ENCODE results near the gene RRP8. TPM values are rescaled to one million over a fixed set of nuclear protein-coding genes. Genes with fewer than 3 reads are reported as not detected.

Gene RRP8
- total RNA-seq, 1 experiment from 2014 or later = 18.0 TPM

DNA sequence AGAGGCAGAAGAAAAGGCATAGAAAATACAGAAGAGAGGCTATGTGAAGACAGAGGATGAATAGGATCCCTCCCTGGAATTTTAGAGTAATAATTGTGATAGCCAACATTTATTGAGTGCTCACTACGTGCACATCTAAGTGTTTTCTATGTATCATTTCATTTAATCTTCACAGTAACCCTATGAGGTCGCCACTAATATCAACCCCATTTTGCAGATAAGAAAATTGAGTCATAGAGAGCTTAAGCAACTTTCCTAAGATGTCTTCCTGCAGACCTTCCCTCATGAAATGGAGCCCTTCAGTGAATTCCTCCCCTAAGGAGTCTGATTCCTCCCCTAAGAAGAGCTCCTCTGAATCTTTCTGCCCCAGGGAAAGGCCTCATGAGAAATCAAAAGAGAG is 38.1 kb downstream of the RRP8 start:
- H3K36me3 ChIP-seq (replicated peaks; ENCODE audit: control insufficient read depth, insufficient read depth, low read length) = no peaks in the 10 kb centered on the region
- peak; percentile 18 for DNase-seq
- no peaks in the 10 kb centered on the region for H3K27me3 ChIP-seq (ENCODE audit: control insufficient read depth, insufficient read depth, low read length)
- no peak overlapping the region for H3K4me3 ChIP-seq (ENCODE audit: insufficient read depth, low read depth, low read length)

DNA sequence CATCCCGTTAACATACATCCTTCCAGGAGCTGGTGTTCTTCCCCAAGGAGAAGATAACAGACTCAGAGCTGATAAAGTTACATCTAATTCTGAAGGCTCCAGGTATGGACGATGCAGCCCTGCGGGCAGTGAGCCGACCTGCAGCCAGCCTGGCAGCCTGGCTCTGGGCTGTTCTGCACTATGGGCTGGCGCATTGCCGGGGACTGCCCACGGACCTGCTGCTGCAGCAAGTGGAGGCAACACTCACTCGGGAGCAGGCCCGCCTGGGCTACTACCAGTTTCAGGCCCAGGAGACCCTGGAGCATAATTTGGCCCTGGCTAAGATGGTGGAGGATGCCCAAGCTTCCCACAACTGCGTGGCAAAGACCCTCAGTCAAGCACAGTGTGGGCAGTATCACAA is 39.7 kb downstream of the RRP8 start:
- no peak for DNase-seq
- H3K4me3 ChIP-seq (ENCODE audit: insufficient read depth, low read depth, low read length) = no peak overlapping the region
- no peaks in the 10 kb centered on the region for H3K27me3 ChIP-seq (ENCODE audit: control insufficient read depth, insufficient read depth, low read length)
- H3K36me3 ChIP-seq (replicated peaks; ENCODE audit: control insufficient read depth, insufficient read depth, low read length) = no peaks in the 10 kb centered on the region

DNA sequence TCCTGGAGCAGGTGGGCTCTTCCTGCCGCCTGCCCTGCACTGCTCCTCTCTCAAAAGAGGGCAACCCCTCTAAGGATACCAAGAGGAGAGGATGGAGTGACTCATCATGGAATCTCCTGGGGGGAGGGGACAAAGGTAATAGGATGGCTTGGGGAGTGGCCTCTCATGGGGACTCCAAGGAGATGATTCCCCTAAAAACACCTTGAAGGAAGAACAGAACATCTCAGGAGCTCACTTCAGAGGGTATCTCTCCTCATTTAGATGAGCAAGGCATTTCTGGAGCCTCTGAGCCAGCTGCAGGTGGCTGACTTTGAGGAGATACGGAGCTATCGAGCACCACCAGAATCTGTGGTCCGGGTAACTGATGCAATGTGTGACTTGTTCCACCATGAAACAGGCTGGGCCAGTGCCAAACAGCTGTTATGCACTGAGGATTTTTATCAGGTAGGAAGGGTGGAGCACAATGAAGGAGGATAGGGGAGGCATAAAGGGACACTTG is 40.2 kb downstream of the RRP8 start:
- no peak for DNase-seq
- H3K36me3 ChIP-seq (replicated peaks; ENCODE audit: control insufficient read depth, insufficient read depth, low read length) = no peaks in the 10 kb centered on the region
- no peaks in the 10 kb centered on the region for H3K27me3 ChIP-seq (ENCODE audit: control insufficient read depth, insufficient read depth, low read length)
- H3K4me3 ChIP-seq (ENCODE audit: insufficient read depth, low read depth, low read length) = no peak overlapping the region

- no peak for DNase-seq
- no peak overlapping the region for H3K4me3 ChIP-seq (ENCODE audit: insufficient read depth, low read depth, low read length)
- no peaks in the 10 kb centered on the region for H3K36me3 ChIP-seq (replicated peaks; ENCODE audit: control insufficient read depth, insufficient read depth, low read length)
- H3K27me3 ChIP-seq (ENCODE audit: control insufficient read depth, insufficient read depth, low read length) = no peaks in the 10 kb centered on the region
These were observed 42.1 kb downstream of the RRP8 start for GRCh38 chr11:6561288-6561687.

DNA sequence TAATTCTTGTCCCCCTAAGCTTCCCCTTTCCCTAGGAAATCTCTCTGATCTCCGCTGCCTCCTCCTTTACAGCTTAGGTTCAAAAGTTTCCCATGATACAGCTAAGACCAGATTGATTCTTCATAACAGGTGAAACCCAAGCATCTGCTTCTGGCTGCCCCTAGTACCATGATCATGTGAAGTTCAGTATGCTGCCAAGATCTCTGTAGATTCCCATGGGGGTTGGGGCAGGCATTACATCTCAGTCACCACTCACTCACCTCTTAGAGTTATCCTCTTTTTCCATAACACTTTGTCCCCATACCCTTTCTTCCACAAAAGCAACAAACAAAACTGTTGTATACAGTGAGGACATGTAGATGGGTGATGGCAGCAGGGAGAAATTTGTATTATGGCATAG is 44.0 kb downstream of the RRP8 start:
- no peaks in the 10 kb centered on the region for H3K36me3 ChIP-seq (replicated peaks; ENCODE audit: control insufficient read depth, insufficient read depth, low read length)
- H3K27me3 ChIP-seq (ENCODE audit: control insufficient read depth, insufficient read depth, low read length) = no peaks in the 10 kb centered on the region
- no peak overlapping the region for H3K4me3 ChIP-seq (ENCODE audit: insufficient read depth, low read depth, low read length)
- no peak for DNase-seq

DNA sequence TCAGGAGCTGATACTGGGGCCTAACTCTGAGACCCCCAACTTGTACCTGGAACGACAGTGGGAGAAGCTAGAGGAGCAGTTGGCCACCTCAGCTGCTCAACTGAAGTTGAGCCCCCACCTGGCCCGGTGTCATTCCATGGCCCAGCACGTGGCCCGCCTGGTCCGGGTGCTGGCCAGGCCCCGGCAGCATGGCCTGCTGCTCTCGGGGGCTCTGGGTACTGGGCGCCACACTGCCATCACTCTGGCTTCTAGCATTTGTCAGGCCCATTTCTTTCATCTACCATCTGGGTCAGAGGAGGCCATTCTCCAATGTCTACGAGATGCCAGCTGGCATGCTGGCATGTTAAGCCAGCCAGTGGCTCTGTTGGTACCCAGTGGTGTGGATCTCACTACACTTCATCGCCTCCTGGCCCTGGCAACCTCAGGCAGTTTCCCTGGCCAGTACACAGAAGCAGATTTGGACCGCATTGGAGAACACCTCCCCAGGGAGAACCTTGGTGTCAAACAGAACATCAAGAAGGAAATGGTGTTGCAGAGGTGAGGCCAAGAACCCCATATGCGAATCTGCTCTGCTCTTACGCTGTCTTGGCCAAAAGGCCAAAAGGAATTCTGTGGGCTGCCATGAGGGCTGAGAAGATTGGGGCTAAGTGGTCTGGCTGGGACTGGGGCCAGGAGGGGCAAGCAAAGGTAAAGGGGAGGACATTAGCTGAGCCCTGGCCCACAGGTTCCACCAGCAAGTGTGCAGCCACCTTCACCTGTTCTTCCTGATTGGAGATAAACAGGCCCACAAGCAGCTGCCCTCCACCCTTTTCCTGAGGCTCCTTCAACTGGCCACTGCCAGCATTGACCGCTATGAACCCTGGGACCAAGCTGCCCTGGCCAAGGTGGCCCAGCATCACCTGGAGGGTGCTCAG is 45.4 kb downstream of the RRP8 start:
- no peaks in the 10 kb centered on the region for H3K36me3 ChIP-seq (replicated peaks; ENCODE audit: control insufficient read depth, insufficient read depth, low read length)
- peak; percentile 6 for DNase-seq
- no peak overlapping the region for H3K4me3 ChIP-seq (ENCODE audit: insufficient read depth, low read depth, low read length)
- no peaks in the 10 kb centered on the region for H3K27me3 ChIP-seq (ENCODE audit: control insufficient read depth, insufficient read depth, low read length)

DNA sequence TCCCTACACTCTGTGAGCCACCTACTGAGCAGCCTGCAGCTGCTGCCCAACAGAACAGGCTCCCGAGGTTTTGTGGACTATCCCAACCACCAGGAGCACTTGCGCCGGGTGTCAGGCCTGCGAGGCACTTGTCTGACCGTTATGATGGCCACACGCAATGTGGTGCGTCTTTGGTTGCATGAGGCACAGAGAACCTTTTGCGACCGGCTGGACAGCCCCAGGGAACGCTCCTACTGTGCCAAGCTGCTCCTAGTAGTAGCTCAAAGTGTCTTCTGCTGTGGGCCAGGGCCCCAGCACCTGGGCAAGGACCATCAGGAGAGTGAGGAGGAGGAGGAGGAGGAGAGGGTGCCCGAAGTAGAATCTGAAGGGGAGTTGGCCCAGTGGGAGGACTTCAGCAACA is 46.4 kb downstream of the RRP8 start:
- Histone ChIP-seq H3K27me3 (ENCODE audit: control insufficient read depth, insufficient read depth, low read length) (no peaks in the 10 kb centered on the region), H3K36me3 (replicated peaks; ENCODE audit: control insufficient read depth, insufficient read depth, low read length) (no peaks in the 10 kb centered on the region), H3K4me3 (ENCODE audit: insufficient read depth, low read depth, low read length) (no peak overlapping the region)
- no peak for DNase-seq

DNA sequence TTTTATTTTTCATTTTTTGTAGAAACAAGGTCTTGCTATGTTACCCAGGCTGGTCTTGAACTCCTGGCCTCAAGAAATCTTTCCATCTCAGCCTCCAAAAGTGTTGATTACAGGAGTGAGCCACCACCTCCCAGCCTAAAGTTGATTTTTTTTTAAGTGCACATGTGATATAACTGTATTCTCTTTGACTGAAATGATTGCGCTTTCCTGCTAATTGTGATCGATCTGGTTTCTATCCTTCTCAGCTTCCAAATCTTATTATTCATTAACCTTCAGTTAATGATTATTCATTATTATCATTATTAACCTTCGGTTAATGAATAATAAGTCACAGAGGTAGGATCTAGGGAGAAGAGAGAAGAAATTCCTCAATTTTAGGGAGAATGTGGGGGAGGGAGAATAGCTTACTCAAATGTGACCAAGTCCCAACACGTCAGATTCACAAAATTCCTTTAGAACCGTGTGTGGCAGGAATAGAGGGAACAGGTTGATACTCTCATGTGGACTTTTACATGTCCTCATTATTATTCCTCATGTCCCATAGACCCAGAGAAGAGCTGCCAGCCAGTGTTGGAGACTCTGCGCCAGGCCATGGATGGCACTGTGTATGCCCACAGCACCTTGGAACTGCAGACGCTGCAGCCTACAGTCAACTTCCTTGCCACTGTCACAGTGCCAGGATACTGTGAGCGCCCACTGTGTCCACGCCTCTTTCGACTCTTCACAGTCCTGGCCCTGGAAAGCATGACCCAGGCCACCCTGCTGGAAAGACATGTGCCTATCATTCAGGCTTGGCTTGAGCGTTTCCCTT is 47.1 kb downstream of the RRP8 start:
- H3K36me3 ChIP-seq (replicated peaks; ENCODE audit: control insufficient read depth, insufficient read depth, low read length) = no peaks in the 10 kb centered on the region
- no peak overlapping the region for H3K4me3 ChIP-seq (ENCODE audit: insufficient read depth, low read depth, low read length)
- no peaks in the 10 kb centered on the region for H3K27me3 ChIP-seq (ENCODE audit: control insufficient read depth, insufficient read depth, low read length)
- DNase-seq = peak; percentile 5

DNA sequence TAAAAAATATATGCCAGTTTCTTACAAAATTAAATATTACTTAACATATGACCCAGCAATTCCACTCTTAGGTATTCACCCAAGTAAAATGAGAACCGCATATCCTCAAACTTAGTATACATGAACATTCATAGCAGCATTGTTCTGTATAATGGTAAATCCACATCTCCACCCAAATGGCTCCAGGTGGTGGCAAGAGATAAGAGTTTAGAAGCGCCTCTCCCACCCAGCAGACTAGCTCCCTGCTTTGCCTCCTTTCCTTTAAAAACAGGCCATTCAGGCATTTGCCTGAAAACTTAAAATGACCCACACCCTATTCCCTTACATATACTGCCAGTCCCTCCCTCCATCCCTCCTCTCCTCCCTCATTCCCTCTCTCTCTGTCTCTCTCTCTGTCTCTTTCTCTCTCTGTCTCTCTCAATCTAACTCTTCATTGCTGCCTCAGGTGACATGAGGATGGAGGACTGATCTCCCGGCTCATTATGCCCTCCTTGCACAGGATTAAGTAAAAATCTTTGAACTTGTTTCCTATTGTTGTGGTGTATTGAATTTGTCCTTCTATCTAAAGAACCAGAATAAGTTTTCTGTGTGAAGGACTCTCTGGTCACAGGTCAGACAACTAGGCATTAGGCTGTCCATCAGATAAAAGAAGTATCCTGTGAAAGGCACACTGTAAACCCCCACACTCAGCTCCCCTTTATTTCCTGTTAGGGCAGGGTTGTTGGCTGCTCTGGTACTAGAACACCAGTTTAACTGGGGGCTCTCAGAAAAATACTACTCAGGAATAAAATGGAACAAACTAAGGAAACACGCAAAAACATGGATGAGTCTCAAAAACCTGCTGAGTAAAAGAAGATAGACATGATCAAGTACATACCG is 48.3 kb downstream of the RRP8 start:
- no peaks in the 10 kb centered on the region for H3K36me3 ChIP-seq (replicated peaks; ENCODE audit: control insufficient read depth, insufficient read depth, low read length)
- no peak overlapping the region for H3K4me3 ChIP-seq (ENCODE audit: insufficient read depth, low read depth, low read length)
- no peak for DNase-seq
- no peaks in the 10 kb centered on the region for H3K27me3 ChIP-seq (ENCODE audit: control insufficient read depth, insufficient read depth, low read length)

DNA sequence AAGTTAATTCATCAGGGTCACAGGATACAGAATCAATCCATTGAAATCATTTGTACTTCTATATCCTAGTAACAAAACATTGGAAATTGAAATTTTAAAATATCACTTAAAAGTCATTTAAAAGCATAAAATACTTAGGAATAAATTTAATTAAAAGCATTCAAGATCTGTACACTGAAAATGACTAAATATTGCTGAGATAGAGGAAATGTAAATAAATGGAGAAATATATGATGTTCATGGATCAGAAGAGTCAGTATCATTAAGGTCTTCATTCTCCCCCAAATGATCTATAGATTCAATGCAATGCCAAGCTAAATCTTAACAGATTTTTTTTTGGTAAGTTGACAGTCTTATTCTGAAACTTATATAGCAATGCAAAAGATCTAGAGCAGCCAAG is 49.8 kb downstream of the RRP8 start:
- no peak for DNase-seq
- H3K4me3 ChIP-seq (ENCODE audit: insufficient read depth, low read depth, low read length) = no peak overlapping the region
- H3K27me3 ChIP-seq (ENCODE audit: control insufficient read depth, insufficient read depth, low read length) = no peaks in the 10 kb centered on the region
- H3K36me3 ChIP-seq (replicated peaks; ENCODE audit: control insufficient read depth, insufficient read depth, low read length) = no peaks in the 10 kb centered on the region

GRCh38 chr11:6548641-6549040 is 54.8 kb downstream of the RRP8 start:
- Histone ChIP-seq H3K4me3 (ENCODE audit: insufficient read depth, low read depth, low read length) (no peak overlapping the region), H3K36me3 (replicated peaks; ENCODE audit: control insufficient read depth, insufficient read depth, low read length) (no peaks in the 10 kb centered on the region), H3K27me3 (ENCODE audit: control insufficient read depth, insufficient read depth, low read length) (no peaks in the 10 kb centered on the region)
- DNase-seq = no peak

DNA sequence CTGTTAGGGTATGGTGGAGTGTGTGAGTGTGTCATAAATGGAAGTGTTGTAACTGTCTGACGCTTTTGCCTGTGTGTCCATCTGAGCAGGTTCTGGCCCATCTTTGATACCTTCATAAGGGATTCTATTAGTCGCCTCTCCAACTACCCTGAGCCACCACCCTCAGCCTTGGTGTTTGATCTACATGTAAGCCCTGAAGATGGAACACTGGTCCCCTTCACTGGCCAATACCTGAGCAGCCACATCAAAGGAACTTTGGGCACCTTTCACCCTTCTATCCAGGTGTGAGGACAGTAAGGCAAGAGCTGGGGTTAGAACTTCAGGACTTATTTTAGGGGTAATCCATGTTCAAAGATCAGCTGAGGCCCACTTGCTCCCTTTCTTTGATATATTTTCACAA is 55.3 kb downstream of the RRP8 start:
- Histone ChIP-seq H3K27me3 (ENCODE audit: control insufficient read depth, insufficient read depth, low read length) (no peaks in the 10 kb centered on the region), H3K36me3 (replicated peaks; ENCODE audit: control insufficient read depth, insufficient read depth, low read length) (no peaks in the 10 kb centered on the region), H3K4me3 (ENCODE audit: insufficient read depth, low read depth, low read length) (no peak overlapping the region)
- DNase-seq = no peak

DNA sequence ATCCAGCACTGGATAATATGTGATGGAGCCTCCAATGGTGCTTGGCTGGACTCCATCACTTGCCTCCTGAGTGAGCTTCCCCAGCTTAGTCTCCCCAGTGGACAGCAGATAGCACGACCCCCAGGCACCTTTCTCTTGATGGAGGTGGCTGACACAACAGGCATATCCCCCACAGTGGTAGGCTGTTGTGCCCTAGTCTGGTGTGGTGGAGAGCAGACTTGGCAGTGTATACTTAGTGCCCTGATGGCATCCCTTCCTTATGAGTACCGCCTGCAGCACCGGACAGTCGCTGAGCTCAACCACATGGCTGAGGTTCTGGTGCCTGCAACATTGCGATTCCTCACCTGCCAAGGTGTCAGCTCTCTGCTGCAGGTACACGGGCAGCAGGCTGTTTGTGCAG is 56.2 kb downstream of the RRP8 start:
- Histone ChIP-seq H3K27me3 (ENCODE audit: control insufficient read depth, insufficient read depth, low read length) (no peaks in the 10 kb centered on the region), H3K36me3 (replicated peaks; ENCODE audit: control insufficient read depth, insufficient read depth, low read length) (no peaks in the 10 kb centered on the region), H3K4me3 (ENCODE audit: insufficient read depth, low read depth, low read length) (no peak overlapping the region)
- DNase-seq = no peak

GRCh38 chr11:6546735-6547134 is 56.7 kb downstream of the RRP8 start:
- DNase-seq = no peak
- Histone ChIP-seq H3K27me3 (ENCODE audit: control insufficient read depth, insufficient read depth, low read length) (no peaks in the 10 kb centered on the region), H3K4me3 (ENCODE audit: insufficient read depth, low read depth, low read length) (no peak overlapping the region), H3K36me3 (replicated peaks; ENCODE audit: control insufficient read depth, insufficient read depth, low read length) (no peaks in the 10 kb centered on the region)
